Measurements from ENCODE around the gene ABCA10. TPM values are rescaled to one million over a fixed set of nuclear protein-coding genes. Genes with fewer than 3 reads are reported as not detected.

The ABCA10 gene
- polyA plus RNA-seq, 1 donor from 2014 or later: not detected

DNA sequence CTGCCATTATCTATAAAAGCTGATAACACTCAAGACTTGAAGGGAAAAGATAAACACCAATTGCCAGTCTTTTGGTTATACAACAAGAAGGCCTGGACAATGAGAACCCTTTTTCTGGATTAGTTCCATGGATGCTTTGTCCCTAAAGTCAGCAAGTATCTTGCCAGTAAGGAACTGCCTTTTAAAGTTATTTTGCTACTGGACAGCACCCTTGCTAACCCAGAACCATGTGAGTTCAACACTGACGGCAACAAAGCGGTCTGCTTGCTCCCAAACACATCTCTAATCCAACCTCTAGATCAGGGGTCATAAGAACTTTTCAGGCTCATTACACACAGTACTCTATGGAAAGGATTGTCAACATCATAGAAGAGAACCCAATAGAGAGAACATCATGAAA is 61.7 kb downstream of the ABCA10 start:
- Mint-ChIP-seq H3K27me3 (no peaks in the 10 kb centered on the region), H3K9me3 (peaks cover 0 to 5% (median 0%) of the 10 kb centered on the region in 3 donors), H3K4me3 (no peak overlapping the region), H3K36me3 (peaks cover 2% of the 10 kb centered on the region), H3K4me1 (peaks cover 5 to 9% (median 7%) of the 10 kb centered on the region in 3 donors), H3K27ac (no peak overlapping the region)

GRCh38 chr17:69164206-69164605 is 64.4 kb downstream of the ABCA10 start:
- Mint-ChIP-seq H3K4me1 (no peaks in the 10 kb centered on the region), H3K36me3 (no peaks in the 10 kb centered on the region), H3K4me3 (no peak overlapping the region), H3K9me3 (peaks cover 0 to 5% (median 0%) of the 10 kb centered on the region in 3 donors), H3K27ac (no peak overlapping the region), H3K27me3 (no peaks in the 10 kb centered on the region)

DNA sequence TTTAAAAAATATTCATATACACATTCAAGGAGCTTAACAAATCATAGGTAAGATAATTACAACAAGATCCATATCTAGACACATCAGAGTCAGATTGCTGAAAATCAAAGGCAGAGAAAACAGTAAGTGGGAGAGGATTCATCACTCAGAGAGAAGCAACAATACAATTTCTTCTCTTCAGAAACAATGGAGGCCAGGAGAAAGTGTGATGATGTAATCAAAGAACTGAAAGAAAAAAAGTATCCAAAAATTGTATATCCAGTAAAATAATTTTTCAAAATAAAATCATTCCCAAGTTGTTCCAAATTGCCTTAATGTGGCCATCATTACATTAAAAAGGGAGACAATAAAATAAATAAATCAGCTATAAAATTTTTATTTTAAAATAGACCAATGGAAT is 69.2 kb downstream of the ABCA10 start:
- Mint-ChIP-seq H3K9me3 (no peaks in the 10 kb centered on the region), H3K4me1 (no peaks in the 10 kb centered on the region)

GRCh38 chr17:69154267-69154666 is 74.4 kb downstream of the ABCA10 start:
- no peaks in the 10 kb centered on the region for H3K9me3 Mint-ChIP-seq
- H3K4me3 Mint-ChIP-seq: no peak overlapping the region

More for the DNA sequence above, 69.2 kb downstream of the ABCA10 start:
- Mint-ChIP-seq H3K27ac (no peak overlapping the region), H3K27me3 (no peaks in the 10 kb centered on the region), H3K4me3 (no peak overlapping the region), H3K36me3 (no peaks in the 10 kb centered on the region)

GRCh38 chr17:69150333-69150732 is 78.3 kb downstream of the ABCA10 start:
- Mint-ChIP-seq H3K4me1 (no peaks in the 10 kb centered on the region), H3K4me3 (no peak overlapping the region), H3K27me3 (no peaks in the 10 kb centered on the region), H3K9me3 (no peaks in the 10 kb centered on the region), H3K36me3 (peaks cover 7% of the 10 kb centered on the region), H3K27ac (no peak overlapping the region)

More at GRCh38 chr17:69154267-69154666, 74.4 kb downstream of the ABCA10 start:
- no peaks in the 10 kb centered on the region for H3K27me3 Mint-ChIP-seq
- H3K4me1 Mint-ChIP-seq: no peaks in the 10 kb centered on the region
- peaks cover 7% of the 10 kb centered on the region for H3K36me3 Mint-ChIP-seq
- no peak overlapping the region for H3K27ac Mint-ChIP-seq

GRCh38 chr17:69147460-69147859 is 81.2 kb downstream of the ABCA10 start:
- Mint-ChIP-seq H3K4me3 (no peak overlapping the region), H3K36me3 (peaks cover 4% of the 10 kb centered on the region), H3K4me1 (no peaks in the 10 kb centered on the region), H3K27ac (no peak overlapping the region), H3K27me3 (peaks cover 2% of the 10 kb centered on the region), H3K9me3 (no peaks in the 10 kb centered on the region)

- Mint-ChIP-seq H3K27me3 (peaks cover 2% of the 10 kb centered on the region), H3K4me3 (no peak overlapping the region), H3K27ac (no peak overlapping the region), H3K36me3 (no peaks in the 10 kb centered on the region), H3K9me3 (no peaks in the 10 kb centered on the region), H3K4me1 (no peaks in the 10 kb centered on the region)
These were observed 84.0 kb downstream of the ABCA10 start for GRCh38 chr17:69144331-69145255.

DNA sequence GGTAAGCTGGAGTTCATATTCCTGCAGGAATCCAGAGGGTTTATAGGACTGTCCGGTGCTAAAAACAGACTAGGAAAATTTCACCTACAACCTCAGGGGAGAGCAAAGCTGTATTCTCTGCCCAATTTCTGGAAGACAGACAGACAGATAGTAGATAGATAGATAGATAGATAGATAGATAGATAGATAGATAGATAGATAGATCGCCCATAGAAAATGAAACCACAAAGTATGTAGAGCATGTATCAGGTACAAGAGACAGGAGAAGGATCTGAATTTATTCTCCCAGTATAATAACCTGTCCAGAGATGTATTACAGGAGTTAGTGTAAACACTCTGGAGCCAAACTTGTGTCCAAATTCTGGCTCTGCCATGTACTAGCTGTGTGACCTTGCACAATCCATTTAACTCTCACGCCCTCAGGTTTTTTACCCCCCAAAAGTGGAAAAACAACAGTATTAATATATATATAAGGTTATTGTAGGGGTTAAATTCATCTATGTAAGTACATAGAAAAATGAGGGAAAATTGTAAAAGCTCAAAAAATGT is 84.9 kb downstream of the ABCA10 start:
- H3K27ac Mint-ChIP-seq: no peak overlapping the region
- no peaks in the 10 kb centered on the region for H3K4me1 Mint-ChIP-seq
- no peaks in the 10 kb centered on the region for H3K36me3 Mint-ChIP-seq
- H3K4me3 Mint-ChIP-seq: no peak overlapping the region
- H3K9me3 Mint-ChIP-seq: no peaks in the 10 kb centered on the region
- peaks cover 2% of the 10 kb centered on the region for H3K27me3 Mint-ChIP-seq

DNA sequence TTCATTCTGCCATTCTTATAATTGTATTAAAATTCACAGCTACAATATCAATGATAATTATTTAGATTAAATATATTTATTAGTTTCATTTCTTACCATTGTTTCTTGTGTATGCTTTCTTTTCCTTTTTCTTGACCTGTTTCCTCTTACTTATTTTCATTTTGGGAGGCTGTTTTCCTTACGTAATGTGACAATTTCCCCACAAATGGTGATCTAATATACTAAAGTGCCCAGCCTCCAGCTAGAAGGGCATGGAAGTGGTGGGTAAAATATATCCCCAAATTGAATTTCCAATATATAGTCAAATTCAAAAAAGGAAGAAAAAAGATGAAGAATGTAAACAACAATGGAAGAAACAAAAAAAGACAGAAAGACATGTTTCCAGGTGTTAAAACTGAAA is 85.5 kb downstream of the ABCA10 start:
- Mint-ChIP-seq H3K4me1 (no peaks in the 10 kb centered on the region), H3K36me3 (no peaks in the 10 kb centered on the region), H3K27me3 (peaks cover 2% of the 10 kb centered on the region), H3K9me3 (no peaks in the 10 kb centered on the region), H3K27ac (no peak overlapping the region), H3K4me3 (no peak overlapping the region)

DNA sequence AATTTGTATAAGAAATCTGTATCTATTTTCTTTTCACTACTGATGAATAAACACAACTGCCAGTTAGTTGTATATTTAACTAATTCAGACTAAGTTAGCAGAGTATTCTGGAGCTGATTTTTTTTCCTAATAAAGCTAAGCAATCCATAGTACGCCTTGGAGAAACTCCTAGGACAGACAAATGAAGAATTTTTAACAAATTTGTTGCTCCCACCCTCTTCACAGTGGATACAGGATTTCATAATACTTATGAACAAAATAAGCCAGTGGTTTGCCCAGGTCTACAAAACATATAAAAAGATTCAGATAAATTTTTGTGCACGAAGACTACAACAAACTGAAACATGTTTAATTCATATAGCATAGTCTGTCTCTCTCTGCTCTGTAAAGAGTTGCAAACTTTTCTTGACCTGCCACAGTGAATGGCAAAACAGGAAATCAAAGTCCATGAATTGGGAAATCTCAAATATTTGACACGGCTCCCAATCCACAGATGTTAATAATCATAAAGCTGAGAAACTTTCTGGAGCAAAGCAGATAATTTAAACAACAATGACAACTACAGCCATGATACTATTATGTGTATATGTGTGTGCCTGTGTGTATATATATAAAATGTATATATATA is 86.3 kb downstream of the ABCA10 start:
- no peak overlapping the region for H3K4me3 Mint-ChIP-seq
- no peaks in the 10 kb centered on the region for H3K4me1 Mint-ChIP-seq
- H3K27ac Mint-ChIP-seq: no peak overlapping the region

DNA sequence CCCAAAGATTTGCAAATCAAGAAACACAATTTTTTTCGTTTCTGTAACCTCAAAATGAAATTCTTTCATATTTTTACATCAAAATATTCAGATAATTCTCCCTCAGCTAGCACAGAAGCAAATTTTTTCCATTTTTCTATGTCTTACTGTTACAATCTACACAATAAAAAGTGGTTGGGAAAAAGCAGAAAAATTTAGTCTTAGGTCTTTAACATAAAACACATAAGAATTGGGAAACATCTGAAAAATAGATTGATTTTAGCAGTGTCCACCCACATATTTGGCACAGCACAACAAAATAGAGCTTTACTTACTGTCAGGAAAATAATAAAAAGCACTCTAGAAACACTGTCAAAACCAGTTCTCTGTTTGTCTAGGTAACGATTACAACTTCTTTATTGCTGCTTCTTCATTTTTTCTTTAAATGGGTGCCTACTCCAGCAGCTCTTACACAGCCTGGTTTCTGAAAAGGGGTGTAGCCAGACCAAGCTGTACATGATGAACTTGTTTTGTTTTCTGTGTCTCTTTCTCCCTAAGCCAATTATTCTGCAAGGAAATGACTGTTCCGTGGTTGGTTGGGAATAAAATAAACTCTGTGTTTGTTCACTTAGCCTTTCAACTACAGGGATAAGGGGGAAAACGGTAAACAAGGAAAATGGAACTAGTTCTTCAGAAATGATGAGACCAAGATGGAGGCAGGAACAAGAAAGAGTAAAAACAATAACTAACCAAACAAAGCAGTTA is 87.0 kb downstream of the ABCA10 start, which contains the start of gene ABCA6:
Gene ABCA6, minus strand, starts transcription at position 465 of the 744 bp plus-strand sequence. CDS start 1,192 bp downstream, outside the sequence.
- Mint-ChIP-seq H3K4me1 (no peaks in the 10 kb centered on the region), H3K27me3 (peaks cover 2% of the 10 kb centered on the region), H3K4me3 (no peak within 1 kb of the TSS), H3K36me3 (no peaks in the 10 kb centered on the region), H3K9me3 (no peaks in the 10 kb centered on the region), H3K27ac (no peak within 1 kb of the TSS)

More for the DNA sequence above, 86.3 kb downstream of the ABCA10 start:
- Mint-ChIP-seq H3K36me3 (no peaks in the 10 kb centered on the region), H3K27me3 (peaks cover 2% of the 10 kb centered on the region), H3K9me3 (no peaks in the 10 kb centered on the region)

DNA sequence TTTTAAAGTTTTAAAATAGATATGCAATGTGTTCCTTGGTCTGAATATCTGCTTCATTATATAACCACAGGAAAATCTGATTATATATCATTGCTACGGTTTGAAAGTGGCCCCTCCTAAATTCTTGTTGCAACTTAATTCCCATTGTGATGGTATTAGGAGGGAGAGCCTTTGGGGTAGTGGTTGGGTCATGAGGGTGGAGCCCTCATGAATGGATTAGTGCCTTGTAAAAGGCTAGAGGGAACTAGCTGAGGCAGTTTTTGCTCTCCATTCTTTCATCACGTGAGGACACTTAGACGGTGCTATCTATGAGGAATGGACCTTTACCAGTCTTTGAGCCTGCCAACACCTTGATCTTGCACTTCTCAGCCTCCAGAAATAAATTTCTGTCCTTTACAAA is 94.5 kb downstream of the ABCA10 start:
- Mint-ChIP-seq H3K4me3 (no peak overlapping the region), H3K27me3 (no peaks in the 10 kb centered on the region), H3K4me1 (no peaks in the 10 kb centered on the region), H3K27ac (no peak overlapping the region), H3K9me3 (peaks cover 0 to 3% (median 0%) of the 10 kb centered on the region in 3 donors), H3K36me3 (no peaks in the 10 kb centered on the region)

GRCh38 chr17:69130627-69131296 is 97.9 kb downstream of the ABCA10 start:
- Mint-ChIP-seq H3K9me3 (peaks cover 0 to 3% (median 0%) of the 10 kb centered on the region in 3 donors), H3K36me3 (peaks cover 2% of the 10 kb centered on the region), H3K4me3 (no peak overlapping the region), H3K27me3 (no peaks in the 10 kb centered on the region), H3K27ac (no peak overlapping the region), H3K4me1 (no peaks in the 10 kb centered on the region)

DNA sequence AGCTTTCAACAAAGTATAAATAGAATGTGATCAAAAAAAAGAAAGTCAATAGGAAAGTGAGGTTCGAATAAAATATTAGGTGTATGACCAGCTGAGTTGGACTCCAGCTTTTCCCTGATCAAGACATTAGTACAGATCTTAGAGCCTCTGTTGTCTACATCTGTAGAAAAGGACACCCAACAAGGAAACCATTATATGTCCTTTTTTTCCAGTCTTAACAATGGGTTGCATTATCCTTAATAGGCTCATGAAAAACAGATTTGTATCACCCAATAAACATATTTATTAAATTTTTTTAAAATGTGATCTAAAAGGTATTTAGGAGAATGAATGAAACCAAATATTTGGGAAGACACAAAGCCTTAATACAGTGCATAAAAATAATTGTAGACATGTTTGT is 105.0 kb downstream of the ABCA10 start:
- Mint-ChIP-seq H3K27me3 (no peaks in the 10 kb centered on the region), H3K4me1 (peaks cover 3 to 6% (median 5%) of the 10 kb centered on the region in 3 donors), H3K27ac (no peak overlapping the region), H3K4me3 (no peak overlapping the region), H3K36me3 (peaks cover 2% of the 10 kb centered on the region), H3K9me3 (no peaks in the 10 kb centered on the region)
